ENCODE data around the gene FAM78B.

- TF ChIP-seq, protein P1, sequence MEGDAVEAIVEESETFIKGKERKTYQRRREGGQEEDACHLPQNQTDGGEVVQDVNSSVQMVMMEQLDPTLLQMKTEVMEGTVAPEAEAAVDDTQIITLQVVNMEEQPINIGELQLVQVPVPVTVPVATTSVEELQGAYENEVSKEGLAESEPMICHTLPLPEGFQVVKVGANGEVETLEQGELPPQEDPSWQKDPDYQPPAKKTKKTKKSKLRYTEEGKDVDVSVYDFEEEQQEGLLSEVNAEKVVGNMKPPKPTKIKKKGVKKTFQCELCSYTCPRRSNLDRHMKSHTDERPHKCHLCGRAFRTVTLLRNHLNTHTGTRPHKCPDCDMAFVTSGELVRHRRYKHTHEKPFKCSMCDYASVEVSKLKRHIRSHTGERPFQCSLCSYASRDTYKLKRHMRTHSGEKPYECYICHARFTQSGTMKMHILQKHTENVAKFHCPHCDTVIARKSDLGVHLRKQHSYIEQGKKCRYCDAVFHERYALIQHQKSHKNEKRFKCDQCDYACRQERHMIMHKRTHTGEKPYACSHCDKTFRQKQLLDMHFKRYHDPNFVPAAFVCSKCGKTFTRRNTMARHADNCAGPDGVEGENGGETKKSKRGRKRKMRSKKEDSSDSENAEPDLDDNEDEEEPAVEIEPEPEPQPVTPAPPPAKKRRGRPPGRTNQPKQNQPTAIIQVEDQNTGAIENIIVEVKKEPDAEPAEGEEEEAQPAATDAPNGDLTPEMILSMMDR (IDR thresholded peaks at IDR 0.05): no peak
- no peak for TF ChIP-seq POLR2A (IDR thresholded peaks at IDR 0.05)
Observed at GRCh38 chr1:166029196-166029945, 137.4 kb downstream of the FAM78B start.
